GM10248 (cell line): ENCODE measurements around the gene UHRF1.
A peak's percentile ranks its signal among the peaks of the same experiment; 100 is the strongest.

Source experiments
- CTCF ChIA-PET: fragments of 300-600 bp; sonication (Branson Sonifier 250); formaldehyde crosslinking; extraction: SDS; loops from one replicate; lab custom pipeline; 2021; ENCODE audit warnings: antibody characterized with exemption; lab: Yijun Ruan, JAX
- POLR2A ChIA-PET: fragments of 350-650 bp; sonication (Branson Sonifier 250); formaldehyde crosslinking; extraction: SDS; loops from one replicate; lab custom pipeline; 2020; ENCODE audit warnings: antibody characterized with exemption; lab: Yijun Ruan, JAX
- DNase-seq: peaks from one replicate; pipeline ENCODE4 v3.0.0; 2012; ENCODE audit errors: extremely low spot score
- TF ChIP-seq, protein P1 (sequence below): IDR thresholded peaks from 2 replicates; pipeline ENCODE4 v1.5.1; 2012; ENCODE audit warnings: mild to moderate bottlenecking, low read depth; ENCODE audit errors: extremely low read depth, missing control alignments, control extremely low read depth

UHRF1 gene

DNA sequence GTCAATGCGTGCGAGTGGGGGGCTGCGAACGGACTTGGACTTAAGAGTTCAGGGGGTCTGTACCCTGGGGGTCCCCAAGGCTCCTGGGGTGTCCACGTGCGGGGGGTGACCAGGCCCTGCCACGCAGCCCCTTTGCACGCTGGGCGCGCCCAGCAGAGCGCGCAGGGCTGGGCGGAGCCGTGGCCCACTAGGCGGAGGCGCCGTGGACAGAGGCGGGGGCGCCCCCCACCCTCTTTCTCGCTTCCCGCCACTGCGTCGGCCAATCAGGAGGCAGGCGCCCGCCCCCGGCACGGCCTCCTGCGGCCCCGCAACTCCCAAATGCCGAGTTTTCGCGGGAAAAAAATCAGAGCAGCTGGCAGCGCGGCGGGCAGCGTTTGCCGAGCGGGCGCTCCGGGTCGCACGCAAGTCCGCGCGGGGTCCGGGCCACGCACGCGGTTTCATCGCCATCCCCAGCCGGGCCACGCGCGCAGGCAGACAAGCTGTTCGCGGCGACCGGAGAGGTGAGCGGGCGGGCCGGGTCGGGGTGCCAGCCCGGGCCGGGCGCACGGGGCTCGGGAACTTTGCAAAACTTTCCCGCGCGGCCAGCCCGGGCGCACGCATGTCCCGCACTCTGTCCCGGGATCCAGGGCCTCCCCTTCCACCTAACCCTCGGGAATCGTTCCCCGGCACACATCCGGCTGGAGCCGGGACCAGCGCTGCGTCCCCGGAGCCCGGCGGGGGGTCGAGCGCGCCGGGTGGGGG, at the start of gene UHRF1:
TSS of gene UHRF1 (plus strand) at position 346 of the 741 bp plus-strand sequence. CDS start 1,385 bp downstream, outside the sequence.
- TF ChIP-seq, protein P1, sequence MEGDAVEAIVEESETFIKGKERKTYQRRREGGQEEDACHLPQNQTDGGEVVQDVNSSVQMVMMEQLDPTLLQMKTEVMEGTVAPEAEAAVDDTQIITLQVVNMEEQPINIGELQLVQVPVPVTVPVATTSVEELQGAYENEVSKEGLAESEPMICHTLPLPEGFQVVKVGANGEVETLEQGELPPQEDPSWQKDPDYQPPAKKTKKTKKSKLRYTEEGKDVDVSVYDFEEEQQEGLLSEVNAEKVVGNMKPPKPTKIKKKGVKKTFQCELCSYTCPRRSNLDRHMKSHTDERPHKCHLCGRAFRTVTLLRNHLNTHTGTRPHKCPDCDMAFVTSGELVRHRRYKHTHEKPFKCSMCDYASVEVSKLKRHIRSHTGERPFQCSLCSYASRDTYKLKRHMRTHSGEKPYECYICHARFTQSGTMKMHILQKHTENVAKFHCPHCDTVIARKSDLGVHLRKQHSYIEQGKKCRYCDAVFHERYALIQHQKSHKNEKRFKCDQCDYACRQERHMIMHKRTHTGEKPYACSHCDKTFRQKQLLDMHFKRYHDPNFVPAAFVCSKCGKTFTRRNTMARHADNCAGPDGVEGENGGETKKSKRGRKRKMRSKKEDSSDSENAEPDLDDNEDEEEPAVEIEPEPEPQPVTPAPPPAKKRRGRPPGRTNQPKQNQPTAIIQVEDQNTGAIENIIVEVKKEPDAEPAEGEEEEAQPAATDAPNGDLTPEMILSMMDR = no peak
- ChIA-PET POLR2A (no interaction called here), CTCF (no interaction called here)
- peak; percentile 81 for DNase-seq

DNA sequence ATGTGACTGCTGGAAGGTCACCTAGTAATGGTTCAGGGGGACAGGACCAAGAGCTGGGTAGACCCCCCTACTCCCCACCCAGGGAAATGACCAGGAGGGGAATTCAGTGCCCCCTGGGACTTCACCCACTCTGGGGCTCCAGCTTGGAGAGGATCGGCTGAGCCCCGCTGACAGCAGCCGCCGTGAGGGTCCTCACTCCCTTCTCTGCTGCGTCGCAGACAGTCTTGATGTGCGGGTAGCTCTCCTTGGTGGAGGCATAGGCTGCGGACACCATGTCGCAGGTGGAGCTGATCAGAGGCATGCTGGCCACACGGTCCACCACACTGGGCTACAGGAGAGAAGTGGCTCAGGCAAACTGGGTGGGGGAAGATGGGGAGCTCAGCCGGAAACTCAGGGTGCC, 49.6 kb upstream of the UHRF1 start:
- TF ChIP-seq, protein P1 = no peak
- no peak for DNase-seq
- CTCF ChIA-PET = interaction anchor here (1.0 to 9.7 kb wide), 6 partner anchors 8 to 172 kb away, joined by 3 to 71 read pairs (median 4); no protein-coding TSS in a partner anchor
- POLR2A ChIA-PET = interaction anchor here (1.1 kb wide), 1 partner anchor 8 kb away, joined by 3 read pairs; the partner anchor contains the start of gene PLIN3

DNA sequence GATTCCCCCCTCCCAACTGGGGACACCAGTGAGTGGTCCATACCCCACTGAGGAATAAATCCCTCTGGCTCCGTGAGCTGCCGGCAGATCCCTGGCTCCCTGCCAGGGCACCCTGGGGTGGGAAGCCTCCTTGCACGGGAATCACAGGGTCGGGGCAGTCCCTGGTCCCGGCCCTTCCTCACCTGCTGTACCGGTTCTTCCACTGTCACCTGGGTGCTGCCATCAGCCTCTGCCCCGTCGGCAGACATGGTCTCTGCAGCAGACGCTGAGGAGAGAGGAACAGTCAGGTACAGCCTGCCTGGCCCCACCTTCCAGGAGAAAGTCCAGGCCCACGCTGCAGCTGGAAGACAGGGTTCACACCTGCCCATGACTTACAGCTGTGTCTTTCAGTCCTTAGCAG, 48.2 kb upstream of the UHRF1 start:
- TF ChIP-seq, protein P1 = no peak
- no peak for DNase-seq
- POLR2A ChIA-PET = no interaction called here
- CTCF ChIA-PET = interaction anchor here (9.7 kb wide), 1 partner anchor 10 kb away, joined by 71 read pairs; no protein-coding TSS in a partner anchor

DNA sequence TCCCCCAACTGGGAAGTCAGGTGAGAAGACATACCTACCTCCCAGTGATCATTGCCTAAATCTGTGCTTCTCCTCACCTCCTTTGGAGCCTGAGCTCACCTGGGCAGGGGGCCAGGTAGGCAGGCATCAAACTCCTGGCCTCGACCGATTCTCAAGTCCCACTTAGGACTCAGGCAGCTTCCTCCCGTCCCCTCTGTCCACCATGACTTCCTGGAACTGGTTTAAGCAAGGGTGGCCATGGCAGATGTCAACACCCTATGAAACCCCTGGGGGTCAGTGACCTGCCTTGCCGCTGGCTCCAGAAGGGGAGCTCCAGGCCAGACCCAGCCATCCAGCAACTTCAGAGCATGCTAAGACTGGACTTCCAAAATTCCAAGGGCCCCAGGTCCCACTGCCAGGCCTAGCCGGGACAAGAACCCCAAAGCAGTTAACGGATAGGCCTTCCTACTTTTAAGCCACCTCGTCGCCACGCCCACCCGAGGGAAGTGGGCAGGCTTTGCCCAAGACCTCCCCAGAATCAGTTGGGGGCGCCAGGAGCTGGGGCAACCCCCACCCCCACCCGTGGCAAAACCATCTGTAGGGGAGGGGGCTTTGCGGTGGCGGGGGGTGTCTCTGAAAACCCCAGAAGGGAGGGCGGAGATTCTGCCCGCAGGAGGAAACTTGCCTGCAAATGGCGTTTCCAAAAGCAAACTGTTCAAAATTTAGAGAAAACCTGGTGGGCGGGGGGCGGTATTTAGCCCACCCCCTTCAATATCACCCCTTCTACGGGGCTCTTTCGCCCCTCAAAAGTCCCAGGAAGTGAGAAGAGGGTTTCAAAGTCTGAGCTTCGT, 42.5 kb upstream of the UHRF1 start:
- TF ChIP-seq, protein P1 = no peak
- POLR2A ChIA-PET = interaction anchor here (0.5 to 1.8 kb wide), 4 partner anchors 8 to 106 kb away, joined by 3 to 9 read pairs (median 6); partner anchors contain the start of gene KDM4B
- DNase-seq = peak; percentile 57
- CTCF ChIA-PET = interaction anchor here (0.8 to 9.7 kb wide), 11 partner anchors 8 to 164 kb away, joined by 3 to 77 read pairs (median 5); no protein-coding TSS in a partner anchor

DNA sequence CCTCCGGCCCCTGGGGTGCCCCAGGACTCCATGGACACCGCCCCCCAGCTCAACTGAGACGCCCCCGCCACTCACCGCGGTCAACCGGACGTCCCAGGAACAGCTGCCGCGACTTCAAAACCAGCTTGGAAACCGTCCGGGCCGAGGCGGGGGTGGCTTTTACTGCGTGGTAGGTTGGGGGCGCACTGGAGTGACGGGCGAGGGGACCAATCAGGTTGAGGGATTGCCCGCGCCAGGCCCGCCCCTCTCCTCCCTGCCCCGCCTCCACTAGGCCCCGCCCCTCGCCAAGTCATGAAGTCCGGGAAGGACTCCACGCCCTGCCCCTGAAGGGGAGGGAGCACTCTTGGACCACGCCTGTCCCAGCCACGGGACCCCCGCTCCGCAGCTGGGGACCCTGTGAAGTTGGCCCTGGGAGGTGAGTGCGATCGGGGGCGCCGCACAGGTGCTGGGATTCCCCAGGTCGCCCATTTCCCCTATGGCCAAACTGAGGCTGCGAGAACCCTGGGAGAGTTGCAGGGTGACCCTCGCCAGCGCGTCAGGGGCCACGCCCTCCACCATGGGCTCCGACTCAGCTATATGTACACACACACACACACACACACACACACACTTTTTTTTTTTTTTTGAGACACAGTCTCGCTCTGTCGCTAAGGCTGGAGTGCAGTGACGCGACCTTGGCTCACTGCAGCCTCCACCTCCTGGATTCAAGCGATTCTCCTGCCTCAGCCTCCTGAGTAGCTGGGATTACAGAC, 41.6 kb upstream of the UHRF1 start, which contains the start of gene PLIN3:
TSS of gene PLIN3 (minus strand) at position 134 of the 752 bp plus-strand sequence. CDS start 6,273 bp downstream, outside the sequence.
- TF ChIP-seq, protein P1 = no peak
- DNase-seq = peak; percentile 100
- ChIA-PET CTCF (interaction anchor here (0.8 to 9.7 kb wide), 9 partner anchors 9 to 164 kb away, joined by 3 to 77 read pairs (median 6); no protein-coding TSS in a partner anchor), POLR2A (interaction anchor here (0.5 to 1.8 kb wide), 7 partner anchors 8 to 442 kb away, joined by 3 to 9 read pairs (median 3); partner anchors contain the start of gene KDM4B)
